T-helper 9 cell (primary cell): ENCODE data around the gene GPR150.

Source experiments
- DNase-seq: peaks from one replicate; pipeline ENCODE4 v3.0.0-alpha.2; 2020

The GPR150 gene

GRCh38 chr5:95652849-95653248 lies 33.0 kb downstream of the GPR150 start:
- no peak for DNase-seq

- no peak for DNase-seq
Observed at GRCh38 chr5:95654196-95654595, 34.3 kb downstream of the GPR150 start.

GRCh38 chr5:95655575-95655974 lies 35.7 kb downstream of the GPR150 start:
- DNase-seq, result no peak

- no peak for DNase-seq
Observed at GRCh38 chr5:95660060-95660459, 40.2 kb downstream of the GPR150 start.

- DNase-seq, result no peak
Observed at GRCh38 chr5:95662946-95663345, 43.1 kb downstream of the GPR150 start.

GRCh38 chr5:95664204-95664786 lies 44.4 kb downstream of the GPR150 start:
- no peak for DNase-seq

- no peak for DNase-seq
Observed at GRCh38 chr5:95667061-95667618, 47.3 kb downstream of the GPR150 start.

GRCh38 chr5:95667678-95668077 lies 47.8 kb downstream of the GPR150 start:
- no peak for DNase-seq

GRCh38 chr5:95668216-95668615 lies 48.3 kb downstream of the GPR150 start:
- DNase-seq, result no peak

- no peak for DNase-seq
Observed at GRCh38 chr5:95668728-95669127, 48.8 kb downstream of the GPR150 start.

GRCh38 chr5:95669540-95669939 lies 49.7 kb downstream of the GPR150 start:
- DNase-seq, result no peak

- DNase-seq, result no peak
Observed at GRCh38 chr5:95669985-95670384, 50.1 kb downstream of the GPR150 start.

- DNase-seq, result no peak
Observed at GRCh38 chr5:95670568-95670967, 50.7 kb downstream of the GPR150 start.
